GM12873 (cell line): ENCODE measurements around the gene CDH2.

ENCODE experiments used
- CTCF ChIP-seq: IDR thresholded peaks from 2 replicates; pipeline ENCODE4 v1.5.1; 2012; ENCODE audit warnings: low read depth, mild to moderate bottlenecking, moderate library complexity, low read length, control low read depth; ENCODE audit not compliant: insufficient read depth; ENCODE audit errors: missing control alignments

Gene CDH2

DNA sequence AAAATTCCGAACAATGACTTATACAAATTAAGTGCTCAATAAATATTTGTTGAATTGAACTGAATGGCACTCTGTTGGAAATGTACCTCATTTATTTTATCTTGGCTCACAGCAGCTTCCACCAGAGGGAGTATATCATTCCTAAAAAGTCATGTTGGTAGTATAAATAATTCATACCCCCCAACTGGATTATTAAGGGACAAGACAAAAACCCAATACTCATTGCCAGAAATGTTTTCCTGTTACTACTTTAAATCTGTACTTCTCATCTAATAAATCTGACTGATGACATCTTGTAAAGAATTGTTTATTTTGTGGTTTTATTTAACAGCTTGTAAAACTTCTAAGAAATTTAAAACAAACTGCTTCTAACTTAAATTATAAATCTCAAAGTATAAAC is 163.9 kb downstream of the CDH2 start:
- no peak for TF ChIP-seq CTCF

DNA sequence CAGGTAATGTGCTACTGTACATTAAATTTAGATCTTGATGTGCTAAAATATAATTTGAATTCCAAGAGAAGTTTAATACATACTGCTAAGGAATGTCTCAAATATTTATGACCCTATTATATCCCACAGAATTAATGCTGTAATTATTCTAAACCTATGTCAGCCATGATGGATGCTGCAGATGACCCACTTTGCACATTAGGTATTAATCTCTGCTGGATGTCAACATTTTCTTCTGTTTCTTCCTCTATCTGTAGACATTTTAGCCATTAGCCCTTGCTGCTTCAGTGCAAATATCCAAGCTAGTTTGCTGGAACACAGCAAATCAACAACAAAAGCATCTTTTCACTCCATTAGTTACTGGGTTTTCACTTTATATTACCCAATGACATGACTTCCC is 164.6 kb downstream of the CDH2 start:
- TF ChIP-seq CTCF, result no peak

DNA sequence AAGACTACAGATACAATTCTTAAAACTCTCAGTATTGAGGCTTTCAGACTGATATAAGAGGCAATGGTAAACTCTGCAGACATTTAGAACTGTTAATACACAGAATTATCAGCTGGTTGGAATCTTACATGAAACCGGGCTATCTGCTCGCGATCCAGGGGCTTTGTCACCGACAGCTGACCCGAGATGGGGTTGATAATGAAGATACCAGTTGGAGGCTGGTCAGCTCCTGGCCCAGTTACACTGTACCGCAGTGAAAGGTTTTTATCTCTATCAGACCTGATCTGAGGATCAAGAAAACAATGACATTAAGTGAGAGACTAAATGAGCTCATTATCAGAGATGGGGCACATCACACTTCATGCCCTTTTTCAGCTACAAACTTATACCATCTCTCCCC is 167.3 kb downstream of the CDH2 start:
- no peak for TF ChIP-seq CTCF

GRCh38 chr18:28007841-28008240 is 169.1 kb downstream of the CDH2 start:
- no peak for TF ChIP-seq CTCF

- TF ChIP-seq CTCF, result no peak
Observed at GRCh38 chr18:28005164-28005563, 171.8 kb downstream of the CDH2 start.

GRCh38 chr18:28004606-28005005 is 172.3 kb downstream of the CDH2 start:
- no peak for TF ChIP-seq CTCF

DNA sequence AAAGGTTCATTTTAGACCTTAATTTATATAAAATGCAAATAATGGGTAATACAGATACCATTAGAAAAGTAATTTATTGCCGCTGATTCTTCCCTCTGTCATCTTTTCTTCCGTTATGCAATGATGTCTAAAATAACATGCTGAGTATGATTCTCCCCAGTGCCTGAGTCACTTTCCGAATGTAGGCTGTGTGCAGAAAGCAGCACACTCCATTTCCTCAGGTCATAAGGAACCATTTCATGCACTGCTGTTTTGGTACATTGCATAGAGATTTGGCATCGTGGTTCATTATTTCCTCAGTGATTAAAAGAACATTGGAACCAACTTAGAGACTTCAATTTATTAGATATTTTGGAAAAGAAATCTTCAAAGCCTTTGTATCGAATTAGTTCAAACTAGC is 173.5 kb downstream of the CDH2 start:
- TF ChIP-seq CTCF, result no peak

GRCh38 chr18:28002841-28003240 is 174.1 kb downstream of the CDH2 start:
- TF ChIP-seq CTCF, result no peak
